ENCODE results near the gene CEMIP.
A peak's percentile ranks its signal among the peaks of the same experiment; 100 is the strongest.
"Not testable (repeated sequence)": the region's sequence is repeated elsewhere in the genome, so short reads cannot be mapped to it uniquely, and the experiment has no call there.

The CEMIP gene

DNA sequence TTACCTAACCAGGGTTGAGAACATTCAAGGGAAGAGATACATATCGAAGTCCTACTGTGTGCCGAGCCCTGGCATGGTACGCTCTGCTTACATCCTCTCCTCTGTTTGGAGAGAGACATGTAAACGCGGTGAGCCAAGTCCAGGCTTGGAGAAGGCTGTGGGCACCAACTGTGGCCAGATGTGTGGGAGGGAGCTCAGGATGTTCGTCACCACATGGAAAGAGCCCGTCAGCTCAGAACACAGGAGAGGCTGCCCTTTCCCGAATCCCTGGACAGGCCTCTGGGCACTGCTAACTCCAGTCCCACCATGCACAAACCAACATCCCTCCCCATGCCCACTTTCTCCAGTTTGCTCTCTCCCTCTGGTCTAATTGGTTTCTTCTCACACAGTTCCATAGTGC, 167.4 kb downstream of the CEMIP start:
- Mint-ChIP-seq H3K9me3 (no peaks in the 10 kb centered on the region), H3K4me3 (no peak overlapping the region), H3K27me3 (no peaks in the 10 kb centered on the region), H3K36me3 (ENCODE audit: insufficient read depth) (peaks cover 16% of the 10 kb centered on the region), H3K4me1 (ENCODE audit: low read depth in 2 of 2) (no peaks in the 10 kb centered on the region), H3K27ac (peak overlapping the region in 1 of 2 donors; percentile 27)
- no peak for DNase-seq
- no peak for ATAC-seq (replicated peaks)

DNA sequence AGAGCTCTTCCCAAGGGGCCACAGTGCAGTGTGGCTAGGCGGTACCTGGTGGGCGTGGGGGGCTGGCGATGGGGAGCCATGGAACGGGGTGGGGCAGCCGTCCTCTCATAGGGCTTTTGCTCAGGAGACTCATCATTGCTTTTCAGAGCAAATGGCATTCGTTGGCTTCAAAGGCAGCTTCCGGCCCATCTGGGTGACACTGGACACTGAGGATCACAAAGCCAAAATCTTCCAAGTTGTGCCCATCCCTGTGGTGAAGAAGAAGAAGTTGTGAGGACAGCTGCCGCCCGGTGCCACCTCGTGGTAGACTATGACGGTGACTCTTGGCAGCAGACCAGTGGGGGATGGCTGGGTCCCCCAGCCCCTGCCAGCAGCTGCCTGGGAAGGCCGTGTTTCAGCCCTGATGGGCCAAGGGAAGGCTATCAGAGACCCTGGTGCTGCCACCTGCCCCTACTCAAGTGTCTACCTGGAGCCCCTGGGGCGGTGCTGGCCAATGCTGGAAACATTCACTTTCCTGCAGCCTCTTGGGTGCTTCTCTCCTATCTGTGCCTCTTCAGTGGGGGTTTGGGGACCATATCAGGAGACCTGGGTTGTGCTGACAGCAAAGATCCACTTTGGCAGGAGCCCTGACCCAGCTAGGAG, 169.6 kb downstream of the CEMIP start:
- peaks cover 0 to 5% of the 10 kb centered on the region in 2 donors for H3K4me1 Mint-ChIP-seq (ENCODE audit: low read depth in 2 of 2)
- no peaks in the 10 kb centered on the region for H3K27me3 Mint-ChIP-seq
- H3K4me3 Mint-ChIP-seq: no peak overlapping the region
- no peak overlapping the region for H3K27ac Mint-ChIP-seq
- no peaks in the 10 kb centered on the region for H3K9me3 Mint-ChIP-seq
- DNase-seq (no peak), ATAC-seq (replicated peaks) (no peak)
- peaks cover 21% of the 10 kb centered on the region for H3K36me3 Mint-ChIP-seq (ENCODE audit: insufficient read depth)

DNA sequence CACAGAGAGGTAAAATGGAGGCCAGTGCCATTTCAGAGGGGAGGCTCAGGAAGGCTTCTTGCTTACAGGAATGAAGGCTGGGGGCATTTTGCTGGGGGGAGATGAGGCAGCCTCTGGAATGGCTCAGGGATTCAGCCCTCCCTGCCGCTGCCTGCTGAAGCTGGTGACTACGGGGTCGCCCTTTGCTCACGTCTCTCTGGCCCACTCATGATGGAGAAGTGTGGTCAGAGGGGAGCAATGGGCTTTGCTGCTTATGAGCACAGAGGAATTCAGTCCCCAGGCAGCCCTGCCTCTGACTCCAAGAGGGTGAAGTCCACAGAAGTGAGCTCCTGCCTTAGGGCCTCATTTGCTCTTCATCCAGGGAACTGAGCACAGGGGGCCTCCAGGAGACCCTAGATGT, 170.6 kb downstream of the CEMIP start:
- H3K36me3 Mint-ChIP-seq (ENCODE audit: insufficient read depth): peaks cover 21% of the 10 kb centered on the region
- no peaks in the 10 kb centered on the region for H3K9me3 Mint-ChIP-seq
- no peak overlapping the region for H3K4me3 Mint-ChIP-seq
- no peaks in the 10 kb centered on the region for H3K27me3 Mint-ChIP-seq
- H3K4me1 Mint-ChIP-seq (ENCODE audit: low read depth in 2 of 2): peaks cover 7% of the 10 kb centered on the region in 2 donors
- ATAC-seq (replicated peaks): no peak
- DNase-seq: no peak
- no peak overlapping the region for H3K27ac Mint-ChIP-seq

GRCh38 chr15:80950291-80951078, 171.3 kb downstream of the CEMIP start:
- Mint-ChIP-seq H3K4me3 (no peak overlapping the region), H3K27me3 (no peaks in the 10 kb centered on the region), H3K27ac (no peak overlapping the region), H3K9me3 (no peaks in the 10 kb centered on the region), H3K4me1 (ENCODE audit: low read depth in 2 of 2) (peaks cover 7% of the 10 kb centered on the region in 2 donors), H3K36me3 (ENCODE audit: insufficient read depth) (peaks cover 21% of the 10 kb centered on the region)
- ATAC-seq (replicated peaks): no peak
- DNase-seq: no peak

- H3K27me3 Mint-ChIP-seq: no peaks in the 10 kb centered on the region
- DNase-seq: no peak
- H3K4me1 Mint-ChIP-seq (ENCODE audit: low read depth in 2 of 2): peaks cover 10 to 12% of the 10 kb centered on the region in 2 donors
- ATAC-seq (replicated peaks): no peak
- no peaks in the 10 kb centered on the region for H3K9me3 Mint-ChIP-seq
- peaks cover 9% of the 10 kb centered on the region for H3K36me3 Mint-ChIP-seq (ENCODE audit: insufficient read depth)
- no peak overlapping the region for H3K4me3 Mint-ChIP-seq
- H3K27ac Mint-ChIP-seq: peak overlapping the region in 1 of 2 donors; percentile 17
These were observed 172.8 kb downstream of the CEMIP start for GRCh38 chr15:80951941-80952340.

DNA sequence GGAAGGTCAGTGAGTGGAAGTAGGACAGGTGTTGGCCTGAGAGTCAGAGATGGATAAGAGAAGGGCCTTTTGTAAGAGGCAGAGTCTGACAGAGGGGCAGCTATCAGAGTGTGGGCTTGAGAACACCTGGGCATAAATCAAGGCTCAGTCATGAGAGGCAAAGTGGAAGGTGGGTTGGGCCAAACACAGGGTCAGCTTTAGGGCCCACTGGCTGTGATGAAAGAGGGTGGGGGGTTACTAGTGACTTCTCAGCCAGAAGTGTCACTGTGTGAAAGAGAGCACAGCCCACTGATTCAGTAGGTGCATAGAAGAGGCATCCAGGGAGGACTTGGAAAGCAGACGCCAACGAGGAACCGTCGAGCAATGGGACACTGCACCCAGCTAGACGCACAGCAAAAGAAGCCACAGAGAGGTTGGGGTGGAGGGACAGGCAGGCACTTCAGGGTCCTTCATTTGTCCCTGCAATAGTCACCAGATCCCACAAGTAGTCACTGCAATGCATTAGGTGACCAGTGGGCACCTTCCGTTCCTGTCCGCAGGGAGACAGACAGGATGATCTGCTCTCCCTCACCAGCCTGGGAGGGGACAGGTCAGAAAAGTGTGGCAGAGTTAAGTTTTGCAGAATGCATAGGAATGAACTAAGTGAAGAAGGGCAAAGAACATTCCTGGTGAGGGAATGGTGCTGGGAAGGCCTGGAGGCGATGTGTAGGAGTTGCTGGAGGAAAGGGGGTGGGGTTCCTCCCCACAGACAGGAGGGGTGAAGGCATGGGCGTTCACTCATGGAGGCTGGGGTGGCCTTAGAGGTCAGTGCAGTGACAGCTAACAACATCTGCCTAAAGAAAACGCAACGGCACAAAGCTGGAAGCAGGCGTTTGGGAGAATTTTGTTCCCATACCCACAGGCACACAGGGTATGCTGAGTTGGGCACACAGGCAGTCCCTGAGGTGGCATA, 174.1 kb downstream of the CEMIP start:
- H3K9me3 Mint-ChIP-seq: no peaks in the 10 kb centered on the region
- H3K27ac Mint-ChIP-seq: no peak overlapping the region
- H3K4me1 Mint-ChIP-seq (ENCODE audit: low read depth in 2 of 2): peaks cover 10 to 12% of the 10 kb centered on the region in 2 donors
- ATAC-seq (replicated peaks) (no peak), DNase-seq (no peak)
- no peaks in the 10 kb centered on the region for H3K27me3 Mint-ChIP-seq
- peaks cover 9% of the 10 kb centered on the region for H3K36me3 Mint-ChIP-seq (ENCODE audit: insufficient read depth)
- no peak overlapping the region for H3K4me3 Mint-ChIP-seq

DNA sequence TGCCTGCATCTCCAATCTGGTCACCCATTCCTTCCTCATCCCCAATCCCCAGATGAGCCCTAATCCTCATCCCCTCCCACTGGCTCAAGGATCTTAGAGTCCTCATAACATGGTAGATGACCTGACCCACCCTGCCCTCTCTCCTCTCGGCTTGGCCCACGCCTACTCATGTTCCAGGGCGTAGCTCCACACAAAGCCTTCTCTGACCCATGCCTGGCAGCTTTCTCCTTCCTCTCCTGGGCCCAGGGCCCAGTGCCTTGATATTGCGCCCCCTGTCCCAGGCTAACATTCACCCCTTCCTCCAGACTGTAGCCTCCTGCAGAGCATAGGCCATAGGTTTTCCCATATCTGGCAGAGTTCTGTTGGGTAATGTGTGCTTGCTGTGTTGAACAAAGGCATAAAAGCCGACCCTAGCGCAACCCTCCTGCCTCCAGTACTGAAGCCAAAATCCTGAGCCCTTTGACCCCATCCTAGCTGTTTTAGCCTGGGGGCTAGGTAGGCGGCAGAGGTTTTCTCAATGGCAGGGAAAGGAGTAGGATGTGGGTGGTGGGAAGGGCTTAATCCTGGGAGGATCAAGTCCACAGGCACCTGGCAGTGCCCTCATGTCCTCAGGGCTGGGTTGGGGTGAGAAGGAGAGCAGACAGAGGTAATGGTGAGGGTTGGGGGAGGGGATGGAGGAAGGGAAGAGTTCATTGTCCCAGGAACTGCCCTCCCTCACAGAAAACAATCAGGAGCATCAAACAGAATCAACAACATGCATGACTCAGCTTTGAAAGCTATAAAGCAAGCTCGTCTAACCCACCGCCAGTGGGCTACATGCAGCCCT, 175.0 kb downstream of the CEMIP start:
- no peak for ATAC-seq (replicated peaks)
- Mint-ChIP-seq H3K27me3 (no peaks in the 10 kb centered on the region), H3K9me3 (no peaks in the 10 kb centered on the region), H3K36me3 (ENCODE audit: insufficient read depth) (peaks cover 13% of the 10 kb centered on the region), H3K4me3 (no peak overlapping the region), H3K27ac (no peak overlapping the region), H3K4me1 (ENCODE audit: low read depth in 2 of 2) (peaks cover 10 to 18% of the 10 kb centered on the region in 2 donors)
- no peak for DNase-seq

DNA sequence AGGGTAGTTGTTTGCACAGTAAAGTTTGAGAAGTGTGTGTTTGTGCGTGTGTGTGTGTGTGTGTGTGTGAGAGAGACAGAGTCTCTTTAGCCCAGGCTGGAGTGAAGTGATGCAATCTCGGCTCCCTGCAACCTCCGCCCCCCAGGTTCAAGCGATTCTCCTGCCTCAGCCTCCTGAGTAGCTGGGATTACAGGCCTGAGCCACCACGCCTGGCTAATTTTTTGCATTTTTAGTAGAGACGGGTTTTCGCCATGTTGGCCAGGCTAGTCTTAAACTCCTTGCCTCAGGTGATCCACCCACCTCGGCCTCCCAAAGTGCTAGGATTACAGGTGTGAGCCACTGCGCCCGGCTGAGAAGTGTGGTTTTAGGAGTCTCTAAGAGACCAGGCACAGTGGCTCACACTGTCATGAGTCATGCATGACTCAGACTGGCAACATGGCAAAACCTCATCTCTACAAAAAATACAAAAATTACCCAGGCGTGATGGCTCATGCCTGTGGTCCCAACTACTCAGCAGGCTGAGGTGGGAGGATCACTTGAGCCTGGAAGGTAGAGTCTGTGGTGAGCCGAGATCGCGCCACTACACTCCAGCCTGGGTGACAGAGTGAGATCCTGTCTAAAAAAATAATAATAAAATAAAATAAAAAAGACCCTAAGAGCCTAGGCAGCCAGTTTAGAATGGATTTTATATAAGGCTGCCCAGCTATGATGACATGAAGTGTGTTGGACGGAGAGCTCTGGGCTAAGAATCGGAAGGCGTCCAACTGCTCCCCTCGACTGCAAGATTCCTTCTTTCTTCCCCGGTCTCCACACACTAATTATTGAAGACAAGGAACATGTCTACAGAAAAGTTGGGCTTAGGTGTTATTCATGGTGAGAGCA, 176.6 kb downstream of the CEMIP start:
- ATAC-seq (replicated peaks): peak; percentile 40
- DNase-seq, H3K9me3 Mint-ChIP-seq, H3K27me3 Mint-ChIP-seq, H3K4me3 Mint-ChIP-seq: not testable (repeated sequence)
- Mint-ChIP-seq H3K36me3 (ENCODE audit: insufficient read depth) (peaks cover 14% of the 10 kb centered on the region), H3K27ac (peak overlapping the region in 1 of 2 donors; percentile 48), H3K4me1 (ENCODE audit: low read depth in 2 of 2) (peaks cover 10 to 20% of the 10 kb centered on the region in 2 donors)

GRCh38 chr15:80957556-80957955, 178.4 kb downstream of the CEMIP start:
- peaks cover 18 to 38% of the 10 kb centered on the region in 2 donors for H3K4me1 Mint-ChIP-seq (ENCODE audit: low read depth in 2 of 2)
- no peak overlapping the region for H3K4me3 Mint-ChIP-seq
- H3K36me3 Mint-ChIP-seq (ENCODE audit: insufficient read depth): peaks cover 8% of the 10 kb centered on the region
- no peak for ATAC-seq (replicated peaks)
- H3K27me3 Mint-ChIP-seq: no peaks in the 10 kb centered on the region
- H3K27ac Mint-ChIP-seq: peak overlapping the region in 1 of 2 donors; percentile 57
- no peak for DNase-seq
- H3K9me3 Mint-ChIP-seq: no peaks in the 10 kb centered on the region

DNA sequence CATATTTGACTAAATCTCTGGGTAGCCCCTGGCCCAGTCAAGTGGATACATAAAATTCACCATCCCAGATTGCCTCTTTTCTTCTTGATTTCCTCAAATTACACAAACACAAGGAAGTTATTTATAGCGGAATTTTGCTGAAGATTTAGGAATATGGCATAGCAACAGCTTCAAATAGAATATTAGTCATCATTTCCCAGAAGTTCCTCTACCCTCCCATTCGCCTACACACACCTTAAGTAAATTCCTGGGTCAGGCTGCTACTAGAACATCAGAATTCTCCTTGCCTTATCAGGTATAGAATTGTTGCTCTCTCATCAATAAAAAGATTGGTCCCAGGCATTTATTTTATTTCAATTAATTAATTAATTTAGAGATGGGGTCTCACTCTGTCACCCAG, 178.8 kb downstream of the CEMIP start:
- no peaks in the 10 kb centered on the region for H3K27me3 Mint-ChIP-seq
- ATAC-seq (replicated peaks) (no peak), DNase-seq (no peak)
- peaks cover 8% of the 10 kb centered on the region for H3K36me3 Mint-ChIP-seq (ENCODE audit: insufficient read depth)
- no peak overlapping the region for H3K4me3 Mint-ChIP-seq
- no peak overlapping the region for H3K27ac Mint-ChIP-seq
- no peaks in the 10 kb centered on the region for H3K9me3 Mint-ChIP-seq
- H3K4me1 Mint-ChIP-seq (ENCODE audit: low read depth in 2 of 2): peaks cover 21 to 42% of the 10 kb centered on the region in 2 donors

- Mint-ChIP-seq H3K27me3 (no peaks in the 10 kb centered on the region), H3K4me3 (no peak overlapping the region), H3K27ac (peak overlapping the region in 1 of 2 donors; percentile 22), H3K9me3 (no peaks in the 10 kb centered on the region), H3K36me3 (ENCODE audit: insufficient read depth) (peaks cover 8% of the 10 kb centered on the region), H3K4me1 (ENCODE audit: low read depth in 2 of 2) (peaks cover 20 to 42% of the 10 kb centered on the region in 2 donors)
- ATAC-seq (replicated peaks) (no peak), DNase-seq (no peak)
These were observed 179.8 kb downstream of the CEMIP start for GRCh38 chr15:80958818-80959495.

Measured in effector memory CD8-positive, alpha-beta T cell (primary cell).